WTC11 (cell line): ENCODE data around the gene POGK. TPM values are rescaled to one million over a fixed set of nuclear protein-coding genes. Genes with fewer than 3 reads are reported as not detected.

Experiments used
- ATAC-seq: fragments of 200-7000 bp; cut with Tn5 transposase; 2 replicates; pipeline ENCODE4 v1.10.0; 2021; ENCODE audit warnings: mild to moderate bottlenecking, moderate library complexity
- CTCF ChIA-PET: fragments of 300-600 bp; sonication (Branson Sonifier 250); formaldehyde crosslinking; loops from one replicate; lab custom pipeline; 2021; ENCODE audit warnings: antibody characterized with exemption; lab: Charles Lee
- POLR2A ChIA-PET: fragments of 350-600 bp; sonication (Branson Sonifier 250); formaldehyde crosslinking; loops from one replicate; lab custom pipeline; 2021; ENCODE audit warnings: antibody characterized with exemption; lab: Charles Lee
- DNase-seq: peaks from one replicate; pipeline ENCODE4 v3.0.0; 2021; ENCODE audit warnings: low spot score
- H3K27ac Mint-ChIP-seq: 2 replicates; pipeline ENCODE4 v1.8.0; 2021; ENCODE audit warnings: mixed read lengths
- H3K27me3 Mint-ChIP-seq: 2 replicates; pipeline ENCODE4 v1.8.0; 2021; ENCODE audit warnings: low read depth, mild to moderate bottlenecking, moderate library complexity, mixed read lengths
- H3K36me3 Mint-ChIP-seq: 2 replicates; pipeline ENCODE4 v1.8.0; 2021; ENCODE audit warnings: mixed read lengths
- H3K4me1 Mint-ChIP-seq: 2 replicates; pipeline ENCODE4 v1.8.0; 2022; ENCODE audit warnings: mixed read lengths
- H3K4me3 Mint-ChIP-seq: 2 replicates; pipeline ENCODE4 v1.8.0; 2021; ENCODE audit warnings: mild to moderate bottlenecking, moderate library complexity, mixed read lengths
- H3K9me3 Mint-ChIP-seq: 2 replicates; pipeline ENCODE4 v1.8.0; 2021; ENCODE audit warnings: mixed read lengths
- ETV6 ChIP-seq: sonication (generic); formaldehyde crosslinking; IDR thresholded peaks from 2 replicates; pipeline ENCODE4 v1.8.1; 2022; ENCODE audit warnings: mild to moderate bottlenecking, missing genetic modification reagents
- FOXP1 ChIP-seq: sonication (generic); formaldehyde crosslinking; IDR thresholded peaks from 2 replicates; pipeline ENCODE4 v1.8.0; 2022; ENCODE audit warnings: missing genetic modification reagents, mild to moderate bottlenecking, moderate library complexity, borderline replicate concordance
- JAZF1 ChIP-seq: fragments of 250-450 bp; sonication (Bioruptor Pico); IDR thresholded peaks from 2 replicates; pipeline ENCODE4 v1.9.0; 2021; ENCODE audit warnings: moderate library complexity, mild to moderate bottlenecking, inconsistent platforms
- NFE2L1 ChIP-seq: sonication (generic); formaldehyde crosslinking; IDR thresholded peaks from 2 replicates; pipeline ENCODE4 v1.8.1; 2023; ENCODE audit warnings: missing genetic modification reagents
- NFYB ChIP-seq: sonication (generic); formaldehyde crosslinking; conservative IDR thresholded peaks from 2 replicates; pipeline ENCODE4 v1.8.0; 2022; ENCODE audit warnings: low read depth, missing genetic modification reagents
- RELA ChIP-seq: sonication (generic); formaldehyde crosslinking; IDR thresholded peaks from 2 replicates; pipeline ENCODE4 v1.8.1; 2022; ENCODE audit warnings: missing genetic modification reagents, mild to moderate bottlenecking, borderline replicate concordance
- SP1 ChIP-seq: sonication (generic); formaldehyde crosslinking; conservative IDR thresholded peaks from 2 replicates; pipeline ENCODE4 v1.8.1; 2022; ENCODE audit warnings: missing genetic modification reagents
- ZNF263 ChIP-seq: sonication (generic); formaldehyde crosslinking; IDR thresholded peaks from 2 replicates; pipeline ENCODE4 v1.8.1; 2022; ENCODE audit warnings: low read depth, mild to moderate bottlenecking, moderate library complexity, missing genetic modification reagents
- ZNF416 ChIP-seq: fragments of 250-450 bp; sonication (Bioruptor Pico); IDR thresholded peaks from 2 replicates; pipeline ENCODE4 v1.9.0; 2021; ENCODE audit warnings: mild to moderate bottlenecking, inconsistent platforms
- total RNA-seq: library from RNA; stranded (reverse); gene quantifications from 3 replicates; pipeline ENCODE4 v1.2.3, GENCODE V29; 2021
- TF ChIP-seq, protein P1 (sequence below): sonication (generic); formaldehyde crosslinking; IDR thresholded peaks from 2 replicates; pipeline ENCODE4 v1.8.0; 2022; ENCODE audit warnings: mild to moderate bottlenecking, missing genetic modification reagents
- TF ChIP-seq, protein P2 (sequence below): fragments of 250-450 bp; sonication (Bioruptor Pico); conservative IDR thresholded peaks from 2 replicates; pipeline ENCODE4 v1.9.0; 2021; ENCODE audit warnings: mild to moderate bottlenecking
- TF ChIP-seq, protein P3 (sequence below): sonication (generic); formaldehyde crosslinking; IDR thresholded peaks from 2 replicates; pipeline ENCODE4 v1.8.0; 2023; ENCODE audit warnings: mild to moderate bottlenecking, missing genetic modification reagents
- TF ChIP-seq, protein P4 (sequence below): sonication (generic); formaldehyde crosslinking; IDR thresholded peaks from 2 replicates; pipeline ENCODE4 v1.8.1; 2022; ENCODE audit warnings: missing genetic modification reagents, borderline replicate concordance
- TF ChIP-seq, protein P5 (sequence below): fragments of 250-450 bp; sonication (Bioruptor Pico); IDR thresholded peaks from 2 replicates; pipeline ENCODE4 v1.9.0; 2021; ENCODE audit warnings: mild to moderate bottlenecking, borderline replicate concordance
- TF ChIP-seq, protein P6 (sequence below): sonication (generic); formaldehyde crosslinking; conservative IDR thresholded peaks from 2 replicates; pipeline ENCODE4 v1.8.1; 2022; ENCODE audit warnings: mild to moderate bottlenecking, missing genetic modification reagents

The POGK gene
- total RNA-seq, 1 experiment from 2014 or later: 33.1 TPM

DNA sequence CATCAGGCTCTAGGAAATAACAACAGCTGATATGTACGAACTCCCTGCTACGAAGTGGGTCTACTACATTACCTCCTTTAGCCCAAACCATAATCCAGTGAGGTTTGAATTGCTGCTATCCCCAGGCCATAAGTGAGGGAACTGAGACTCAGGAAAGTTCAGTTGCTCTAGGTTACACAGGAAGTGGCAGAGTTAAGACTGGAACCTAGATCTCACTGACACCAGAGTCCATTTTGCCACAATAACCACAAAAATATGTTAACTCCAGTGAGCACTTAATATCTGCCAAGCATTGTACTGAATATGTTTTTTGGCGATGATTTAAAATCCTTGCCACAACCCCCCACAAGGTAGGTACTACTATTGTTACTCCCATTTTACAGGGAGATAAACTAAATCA is 45.7 kb downstream of the POGK start:
- Mint-ChIP-seq H3K36me3 (no peaks in the 10 kb centered on the region), H3K27ac (no peak overlapping the region), H3K27me3 (peaks cover 42% of the 10 kb centered on the region), H3K9me3 (no peaks in the 10 kb centered on the region), H3K4me3 (no peak overlapping the region), H3K4me1 (peaks cover 8% of the 10 kb centered on the region)
- ChIA-PET POLR2A (no interaction called here), CTCF (interaction anchor here (0.6 to 3.4 kb wide), 7 partner anchors 9 to 589 kb away, joined by 3 to 104 read pairs (median 7); partner anchors contain the start of gene TADA1)
- ATAC-seq: no peak
- TF ChIP-seq, protein P1, sequence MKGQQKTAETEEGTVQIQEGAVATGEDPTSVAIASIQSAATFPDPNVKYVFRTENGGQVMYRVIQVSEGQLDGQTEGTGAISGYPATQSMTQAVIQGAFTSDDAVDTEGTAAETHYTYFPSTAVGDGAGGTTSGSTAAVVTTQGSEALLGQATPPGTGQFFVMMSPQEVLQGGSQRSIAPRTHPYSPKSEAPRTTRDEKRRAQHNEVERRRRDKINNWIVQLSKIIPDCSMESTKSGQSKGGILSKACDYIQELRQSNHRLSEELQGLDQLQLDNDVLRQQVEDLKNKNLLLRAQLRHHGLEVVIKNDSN (CRISPR knock-in tag): no peak
- TF ChIP-seq, protein P2, sequence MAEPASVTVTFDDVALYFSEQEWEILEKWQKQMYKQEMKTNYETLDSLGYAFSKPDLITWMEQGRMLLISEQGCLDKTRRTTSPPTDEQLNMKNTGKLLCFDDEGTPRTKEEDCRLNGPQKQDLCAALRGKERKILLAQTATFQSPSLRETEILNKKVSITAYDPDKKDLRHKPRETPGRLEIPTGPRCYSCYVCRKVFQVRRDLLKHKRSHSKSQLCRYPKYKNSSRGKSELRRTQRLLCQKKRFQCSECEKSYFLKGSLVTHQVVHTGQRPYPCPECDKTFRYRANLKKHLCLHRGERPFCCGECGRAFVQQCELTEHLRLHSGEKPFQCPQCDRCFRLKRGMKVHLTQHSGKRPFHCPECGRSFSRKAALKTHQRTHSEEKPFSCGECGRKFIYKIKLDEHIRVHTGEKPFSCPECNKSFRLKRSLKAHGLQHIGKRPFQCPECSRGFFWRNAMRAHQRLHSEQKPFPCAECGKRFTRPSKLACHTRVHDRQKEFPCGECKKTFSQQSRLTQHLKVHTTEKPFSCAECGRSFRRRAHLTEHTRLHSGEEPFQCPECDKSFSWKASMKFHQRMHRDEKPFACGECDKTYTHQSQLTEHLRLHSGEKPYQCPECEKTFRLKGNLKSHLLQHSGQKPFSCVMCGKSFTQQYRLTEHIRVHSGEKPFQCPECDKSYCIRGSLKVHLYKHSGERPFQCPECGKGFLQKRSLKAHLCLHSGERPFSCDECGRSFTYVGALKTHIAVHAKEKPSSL (CRISPR knock-in tag): no peak
- TF ChIP-seq, all 79 proteins: peak for 0
- DNase-seq: no peak

DNA sequence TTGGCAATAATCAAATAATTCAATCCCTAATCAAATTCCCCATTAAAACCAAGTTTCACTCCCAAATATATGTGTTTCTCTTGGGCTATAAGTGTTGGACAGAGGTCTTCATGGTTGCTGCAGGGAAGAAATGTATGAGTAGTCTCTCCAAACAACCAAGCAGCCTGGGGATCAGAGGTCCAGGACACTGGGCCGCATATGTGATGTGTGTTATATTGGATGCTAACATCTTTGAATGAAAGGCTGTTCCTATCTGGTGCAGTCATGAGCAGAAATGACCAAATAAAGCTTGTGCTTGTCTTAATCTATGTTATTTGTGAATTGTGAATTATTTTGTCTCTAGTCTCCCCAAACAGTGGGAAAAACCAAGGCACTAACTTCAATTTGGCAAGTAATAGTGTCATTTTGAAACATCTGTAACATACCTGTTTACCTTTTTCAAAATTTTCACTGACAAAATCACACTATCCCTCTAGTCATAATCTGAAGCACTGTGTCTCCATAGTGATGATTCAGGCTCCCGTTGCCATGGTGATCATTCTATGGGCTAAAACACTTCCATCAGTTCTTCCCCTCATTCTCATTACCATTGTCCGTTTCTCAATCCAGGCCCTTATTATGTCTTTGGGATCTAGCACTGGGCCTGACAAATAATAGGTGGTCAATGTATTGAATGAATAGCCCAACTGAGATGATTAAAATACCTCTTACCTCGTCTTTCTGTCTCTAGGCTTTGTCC is 49.3 kb downstream of the POGK start:
- ATAC-seq: no peak
- Mint-ChIP-seq H3K27ac (no peak overlapping the region), H3K27me3 (peaks cover 24% of the 10 kb centered on the region), H3K9me3 (no peaks in the 10 kb centered on the region), H3K4me1 (peaks cover 6% of the 10 kb centered on the region), H3K36me3 (no peaks in the 10 kb centered on the region), H3K4me3 (no peak overlapping the region)
- no peak for DNase-seq
- ChIA-PET POLR2A (no interaction called here), CTCF (no interaction called here)
- no peak for TF ChIP-seq ETV6 (CRISPR knock-in tag)
- TF ChIP-seq RELA (CRISPR knock-in tag): no peak
- TF ChIP-seq FOXP1: no peak
- TF ChIP-seq, protein P3, sequence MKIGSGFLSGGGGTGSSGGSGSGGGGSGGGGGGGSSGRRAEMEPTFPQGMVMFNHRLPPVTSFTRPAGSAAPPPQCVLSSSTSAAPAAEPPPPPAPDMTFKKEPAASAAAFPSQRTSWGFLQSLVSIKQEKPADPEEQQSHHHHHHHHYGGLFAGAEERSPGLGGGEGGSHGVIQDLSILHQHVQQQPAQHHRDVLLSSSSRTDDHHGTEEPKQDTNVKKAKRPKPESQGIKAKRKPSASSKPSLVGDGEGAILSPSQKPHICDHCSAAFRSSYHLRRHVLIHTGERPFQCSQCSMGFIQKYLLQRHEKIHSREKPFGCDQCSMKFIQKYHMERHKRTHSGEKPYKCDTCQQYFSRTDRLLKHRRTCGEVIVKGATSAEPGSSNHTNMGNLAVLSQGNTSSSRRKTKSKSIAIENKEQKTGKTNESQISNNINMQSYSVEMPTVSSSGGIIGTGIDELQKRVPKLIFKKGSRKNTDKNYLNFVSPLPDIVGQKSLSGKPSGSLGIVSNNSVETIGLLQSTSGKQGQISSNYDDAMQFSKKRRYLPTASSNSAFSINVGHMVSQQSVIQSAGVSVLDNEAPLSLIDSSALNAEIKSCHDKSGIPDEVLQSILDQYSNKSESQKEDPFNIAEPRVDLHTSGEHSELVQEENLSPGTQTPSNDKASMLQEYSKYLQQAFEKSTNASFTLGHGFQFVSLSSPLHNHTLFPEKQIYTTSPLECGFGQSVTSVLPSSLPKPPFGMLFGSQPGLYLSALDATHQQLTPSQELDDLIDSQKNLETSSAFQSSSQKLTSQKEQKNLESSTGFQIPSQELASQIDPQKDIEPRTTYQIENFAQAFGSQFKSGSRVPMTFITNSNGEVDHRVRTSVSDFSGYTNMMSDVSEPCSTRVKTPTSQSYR (CRISPR knock-in tag): no peak
- TF ChIP-seq, protein P4, sequence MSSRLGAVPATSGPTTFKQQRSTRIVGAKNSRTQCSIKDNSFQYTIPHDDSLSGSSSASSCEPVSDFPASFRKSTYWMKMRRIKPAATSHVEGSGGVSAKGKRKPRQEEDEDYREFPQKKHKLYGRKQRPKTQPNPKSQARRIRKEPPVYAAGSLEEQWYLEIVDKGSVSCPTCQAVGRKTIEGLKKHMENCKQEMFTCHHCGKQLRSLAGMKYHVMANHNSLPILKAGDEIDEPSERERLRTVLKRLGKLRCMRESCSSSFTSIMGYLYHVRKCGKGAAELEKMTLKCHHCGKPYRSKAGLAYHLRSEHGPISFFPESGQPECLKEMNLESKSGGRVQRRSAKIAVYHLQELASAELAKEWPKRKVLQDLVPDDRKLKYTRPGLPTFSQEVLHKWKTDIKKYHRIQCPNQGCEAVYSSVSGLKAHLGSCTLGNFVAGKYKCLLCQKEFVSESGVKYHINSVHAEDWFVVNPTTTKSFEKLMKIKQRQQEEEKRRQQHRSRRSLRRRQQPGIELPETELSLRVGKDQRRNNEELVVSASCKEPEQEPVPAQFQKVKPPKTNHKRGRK: no peak
- TF ChIP-seq JAZF1: no peak

DNA sequence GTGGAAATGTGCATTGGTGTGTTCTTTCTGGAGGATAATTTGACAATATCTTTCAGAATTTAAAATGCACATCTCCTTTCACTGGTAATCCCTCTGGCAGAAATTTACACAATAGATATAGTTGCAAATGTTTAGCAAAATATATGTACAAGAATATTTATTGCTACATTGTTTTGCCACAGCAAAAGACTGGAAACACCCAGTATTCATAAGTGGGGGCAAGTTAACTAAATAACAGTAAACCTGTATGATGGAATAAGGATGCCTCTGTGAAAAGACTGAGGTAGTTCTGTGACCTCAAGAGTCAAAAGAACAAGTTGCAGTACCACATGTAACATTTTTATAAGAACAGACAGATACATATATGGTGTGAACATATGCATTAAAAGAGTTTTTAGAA is 50.5 kb downstream of the POGK start:
- no peak for DNase-seq
- CTCF ChIA-PET: no interaction called here
- Mint-ChIP-seq H3K9me3 (no peaks in the 10 kb centered on the region), H3K36me3 (no peaks in the 10 kb centered on the region), H3K27me3 (peaks cover 11% of the 10 kb centered on the region), H3K27ac (no peak overlapping the region), H3K4me1 (no peaks in the 10 kb centered on the region), H3K4me3 (no peak overlapping the region)
- POLR2A ChIA-PET: no interaction called here
- ATAC-seq: no peak
- TF ChIP-seq NFYB (CRISPR knock-in tag): no peak
- TF ChIP-seq, protein P5, sequence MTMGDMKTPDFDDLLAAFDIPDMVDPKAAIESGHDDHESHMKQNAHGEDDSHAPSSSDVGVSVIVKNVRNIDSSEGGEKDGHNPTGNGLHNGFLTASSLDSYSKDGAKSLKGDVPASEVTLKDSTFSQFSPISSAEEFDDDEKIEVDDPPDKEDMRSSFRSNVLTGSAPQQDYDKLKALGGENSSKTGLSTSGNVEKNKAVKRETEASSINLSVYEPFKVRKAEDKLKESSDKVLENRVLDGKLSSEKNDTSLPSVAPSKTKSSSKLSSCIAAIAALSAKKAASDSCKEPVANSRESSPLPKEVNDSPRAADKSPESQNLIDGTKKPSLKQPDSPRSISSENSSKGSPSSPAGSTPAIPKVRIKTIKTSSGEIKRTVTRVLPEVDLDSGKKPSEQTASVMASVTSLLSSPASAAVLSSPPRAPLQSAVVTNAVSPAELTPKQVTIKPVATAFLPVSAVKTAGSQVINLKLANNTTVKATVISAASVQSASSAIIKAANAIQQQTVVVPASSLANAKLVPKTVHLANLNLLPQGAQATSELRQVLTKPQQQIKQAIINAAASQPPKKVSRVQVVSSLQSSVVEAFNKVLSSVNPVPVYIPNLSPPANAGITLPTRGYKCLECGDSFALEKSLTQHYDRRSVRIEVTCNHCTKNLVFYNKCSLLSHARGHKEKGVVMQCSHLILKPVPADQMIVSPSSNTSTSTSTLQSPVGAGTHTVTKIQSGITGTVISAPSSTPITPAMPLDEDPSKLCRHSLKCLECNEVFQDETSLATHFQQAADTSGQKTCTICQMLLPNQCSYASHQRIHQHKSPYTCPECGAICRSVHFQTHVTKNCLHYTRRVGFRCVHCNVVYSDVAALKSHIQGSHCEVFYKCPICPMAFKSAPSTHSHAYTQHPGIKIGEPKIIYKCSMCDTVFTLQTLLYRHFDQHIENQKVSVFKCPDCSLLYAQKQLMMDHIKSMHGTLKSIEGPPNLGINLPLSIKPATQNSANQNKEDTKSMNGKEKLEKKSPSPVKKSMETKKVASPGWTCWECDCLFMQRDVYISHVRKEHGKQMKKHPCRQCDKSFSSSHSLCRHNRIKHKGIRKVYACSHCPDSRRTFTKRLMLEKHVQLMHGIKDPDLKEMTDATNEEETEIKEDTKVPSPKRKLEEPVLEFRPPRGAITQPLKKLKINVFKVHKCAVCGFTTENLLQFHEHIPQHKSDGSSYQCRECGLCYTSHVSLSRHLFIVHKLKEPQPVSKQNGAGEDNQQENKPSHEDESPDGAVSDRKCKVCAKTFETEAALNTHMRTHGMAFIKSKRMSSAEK (CRISPR knock-in tag): no peak
- TF ChIP-seq, protein P6, sequence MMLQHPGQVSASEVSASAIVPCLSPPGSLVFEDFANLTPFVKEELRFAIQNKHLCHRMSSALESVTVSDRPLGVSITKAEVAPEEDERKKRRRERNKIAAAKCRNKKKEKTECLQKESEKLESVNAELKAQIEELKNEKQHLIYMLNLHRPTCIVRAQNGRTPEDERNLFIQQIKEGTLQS (CRISPR knock-in tag): no peak
- no peak for TF ChIP-seq SP1 (CRISPR knock-in tag)
- no peak for TF ChIP-seq ZNF263 (CRISPR knock-in tag)
- no peak for TF ChIP-seq FOXP1
- TF ChIP-seq NFE2L1 (CRISPR knock-in tag): no peak
- no peak for TF ChIP-seq JAZF1
- no peak for TF ChIP-seq ZNF416 (CRISPR knock-in tag)
- TF ChIP-seq, all 79 proteins: peak for 0
